Islet of Langerhans (tissue), 1 donor: ENCODE results near the gene ZFYVE16.
"Not testable (repeated sequence)": the region's sequence is repeated elsewhere in the genome, so short reads cannot be mapped to it uniquely, and the experiment has no call there.

Experiments used
- FAIRE-seq: peaks from one replicate; lab custom pipeline; 2011; peaks lifted over from hg19 to GRCh38; lab: Jason Lieb, UNC

The ZFYVE16 gene

DNA sequence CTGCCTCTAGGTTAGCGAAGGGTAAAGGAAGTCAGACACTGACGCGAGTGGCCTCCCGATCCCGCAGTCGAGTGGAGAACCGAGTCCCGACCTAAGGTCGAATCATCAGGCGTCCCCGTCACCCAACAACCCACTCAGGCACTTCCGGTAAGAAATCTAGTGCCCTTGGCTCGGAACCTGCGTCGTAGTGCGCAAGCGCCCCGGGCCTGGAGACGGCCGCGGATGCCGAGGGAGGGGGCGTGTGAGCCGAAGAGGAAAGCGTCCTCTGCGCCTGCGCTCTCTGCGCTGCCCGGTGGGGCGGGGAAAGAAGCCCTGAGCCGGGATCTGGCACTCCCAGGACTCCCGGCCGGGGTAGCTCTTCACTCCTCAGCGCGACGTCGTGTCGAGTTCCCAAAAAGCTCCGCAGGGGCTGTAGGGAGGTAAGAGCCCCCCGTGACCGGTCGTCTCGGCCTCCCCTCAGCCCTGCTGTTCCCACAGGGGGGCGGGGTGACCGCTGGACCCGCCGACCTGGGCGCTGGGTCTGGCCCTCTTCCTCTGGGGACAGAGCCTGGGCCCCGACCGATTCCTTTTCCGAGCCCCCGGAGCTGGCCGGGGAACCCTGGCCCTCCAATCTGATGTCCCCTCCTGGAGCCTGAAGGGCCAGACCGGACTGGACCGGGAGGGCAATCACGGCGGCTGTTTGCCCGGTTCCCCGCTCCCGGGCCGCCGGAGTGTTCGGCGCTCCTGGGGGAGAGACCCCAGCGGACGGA, at the start of gene ZFYVE16:
Gene ZFYVE16, plus strand, starts transcription at position 330 of the 749 bp plus-strand sequence. CDS start 26,084 bp downstream, outside the sequence.
- FAIRE-seq, result peak; percentile 81

DNA sequence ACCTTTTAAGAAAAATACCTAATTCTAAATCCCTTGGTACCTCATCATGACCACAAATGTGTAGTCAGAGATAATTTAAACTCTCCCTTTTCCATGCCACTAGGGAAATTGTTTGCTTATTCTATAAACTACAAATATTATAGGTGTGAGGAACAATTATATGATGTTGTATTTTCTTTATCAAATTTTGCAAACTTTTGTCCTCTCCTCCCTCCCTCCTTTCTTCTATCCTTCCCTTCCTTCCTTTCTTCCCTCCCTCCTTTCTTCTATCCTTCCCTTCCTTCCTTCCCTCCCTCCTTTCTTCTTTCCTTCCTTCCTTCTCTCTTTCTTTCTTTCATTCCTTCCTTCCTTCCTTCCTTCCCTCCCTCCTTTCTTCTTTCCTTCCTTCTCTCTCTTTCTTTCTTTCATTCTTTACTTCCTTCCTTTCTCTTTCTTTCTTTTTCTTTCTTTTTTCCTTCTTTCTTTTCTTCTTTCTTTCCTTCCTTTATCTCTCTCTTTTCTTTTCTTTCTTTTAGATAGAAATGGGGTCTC, 46.9 kb upstream of the ZFYVE16 start:
- FAIRE-seq, result no peak

GRCh38 chr5:80364892-80365291, 43.0 kb upstream of the ZFYVE16 start:
- FAIRE-seq, result no peak

DNA sequence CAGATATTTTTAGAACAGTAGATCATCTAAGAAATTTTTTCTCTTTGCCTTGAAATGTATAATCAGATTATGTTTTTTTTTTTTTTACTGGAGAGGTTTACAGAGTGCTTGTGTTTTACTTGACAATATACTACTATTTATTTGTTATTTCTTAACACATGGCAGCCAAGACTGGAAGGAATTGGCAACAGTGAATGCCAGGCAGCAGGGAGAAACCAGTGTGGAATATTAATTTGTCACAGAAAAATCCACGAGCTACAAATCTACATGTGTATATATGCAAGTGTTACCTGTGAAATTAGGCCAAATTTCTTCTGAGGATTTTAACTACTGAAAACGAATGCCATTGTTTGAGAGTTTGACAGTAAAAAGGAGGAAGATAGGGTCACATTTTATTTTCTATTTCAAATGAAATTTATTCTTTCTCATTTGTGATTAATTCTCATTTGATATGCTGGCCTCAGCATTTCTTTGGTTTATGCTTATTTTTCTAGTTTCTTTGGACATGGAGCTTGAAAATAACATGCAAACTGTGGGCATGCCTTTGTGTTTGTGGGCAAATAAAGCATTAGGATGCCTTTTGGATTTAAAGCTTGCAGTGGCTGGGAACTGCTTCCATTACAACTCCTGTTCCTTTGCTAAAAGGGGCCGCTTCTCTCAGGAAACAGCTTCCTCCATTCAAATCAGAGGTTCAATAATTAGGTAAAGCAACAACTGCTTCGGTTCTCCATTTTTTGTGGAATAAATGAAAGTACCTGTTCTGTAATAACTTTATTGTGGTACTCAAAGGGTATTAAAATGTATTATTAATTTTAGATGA, 39.0 kb upstream of the ZFYVE16 start:
- no peak for FAIRE-seq

GRCh38 chr5:80369521-80369920, 38.3 kb upstream of the ZFYVE16 start:
- FAIRE-seq, result no peak

DNA sequence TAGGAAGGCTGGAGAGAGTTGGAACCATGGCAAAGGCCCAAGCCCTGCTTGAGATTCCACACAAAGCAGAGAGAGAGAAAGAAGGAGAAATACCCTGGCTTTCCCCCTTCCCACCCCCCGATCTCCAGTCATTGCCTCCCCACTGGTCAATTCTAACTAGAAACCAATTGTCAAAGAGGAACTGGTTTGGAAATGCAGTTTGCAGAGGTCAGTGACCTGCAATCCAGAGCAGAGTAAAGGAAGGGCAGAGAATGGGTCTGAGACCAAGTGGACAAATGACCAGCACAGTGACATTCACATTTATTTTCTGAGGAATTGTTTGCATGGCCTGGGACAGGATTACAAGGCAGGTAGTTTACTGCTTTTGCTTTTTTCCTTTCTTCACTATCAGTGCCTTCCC, 37.5 kb upstream of the ZFYVE16 start:
- FAIRE-seq, result no peak

- FAIRE-seq, result no peak
Observed at GRCh38 chr5:80372780-80373179, 35.1 kb upstream of the ZFYVE16 start.

DNA sequence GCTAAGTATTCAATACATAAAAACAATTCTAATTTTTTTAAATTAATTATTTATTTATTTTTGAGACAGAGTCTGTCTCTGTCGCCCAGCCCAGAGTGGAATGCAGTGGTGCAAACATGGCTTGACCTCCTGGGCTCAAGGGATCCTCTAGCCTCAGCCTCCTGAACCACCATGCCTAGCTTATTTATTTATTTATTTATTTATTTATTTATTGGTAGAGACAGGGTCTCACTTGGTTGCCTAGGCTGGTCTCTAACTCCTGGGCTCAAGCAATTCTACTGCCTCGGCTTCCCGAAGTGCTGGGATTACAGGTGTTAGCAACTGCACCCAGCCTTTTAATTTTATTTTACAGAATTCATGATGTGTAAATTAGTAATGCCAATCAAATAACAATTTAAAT, 33.7 kb upstream of the ZFYVE16 start:
- FAIRE-seq, result no peak

DNA sequence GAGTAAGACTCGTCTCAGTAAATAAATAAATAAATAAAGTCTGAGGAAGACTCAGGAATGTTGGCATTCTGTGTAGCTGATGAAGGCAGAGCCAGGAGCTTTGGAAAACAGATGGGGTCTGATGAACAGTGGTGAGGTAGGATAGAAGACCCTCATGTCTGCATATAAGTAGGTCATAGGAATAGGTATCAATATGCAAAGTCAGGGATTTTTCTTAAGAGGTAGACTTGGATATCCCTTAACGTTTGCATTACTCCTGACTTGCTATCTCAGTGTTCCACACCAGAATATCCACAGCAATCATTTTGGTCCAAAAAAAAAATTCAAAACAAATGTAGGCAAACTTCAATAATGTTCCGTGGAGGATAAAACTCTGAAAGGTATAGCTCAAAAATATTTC, 31.3 kb upstream of the ZFYVE16 start:
- no peak for FAIRE-seq

GRCh38 chr5:80382488-80382887, 25.4 kb upstream of the ZFYVE16 start:
- FAIRE-seq, result no peak

DNA sequence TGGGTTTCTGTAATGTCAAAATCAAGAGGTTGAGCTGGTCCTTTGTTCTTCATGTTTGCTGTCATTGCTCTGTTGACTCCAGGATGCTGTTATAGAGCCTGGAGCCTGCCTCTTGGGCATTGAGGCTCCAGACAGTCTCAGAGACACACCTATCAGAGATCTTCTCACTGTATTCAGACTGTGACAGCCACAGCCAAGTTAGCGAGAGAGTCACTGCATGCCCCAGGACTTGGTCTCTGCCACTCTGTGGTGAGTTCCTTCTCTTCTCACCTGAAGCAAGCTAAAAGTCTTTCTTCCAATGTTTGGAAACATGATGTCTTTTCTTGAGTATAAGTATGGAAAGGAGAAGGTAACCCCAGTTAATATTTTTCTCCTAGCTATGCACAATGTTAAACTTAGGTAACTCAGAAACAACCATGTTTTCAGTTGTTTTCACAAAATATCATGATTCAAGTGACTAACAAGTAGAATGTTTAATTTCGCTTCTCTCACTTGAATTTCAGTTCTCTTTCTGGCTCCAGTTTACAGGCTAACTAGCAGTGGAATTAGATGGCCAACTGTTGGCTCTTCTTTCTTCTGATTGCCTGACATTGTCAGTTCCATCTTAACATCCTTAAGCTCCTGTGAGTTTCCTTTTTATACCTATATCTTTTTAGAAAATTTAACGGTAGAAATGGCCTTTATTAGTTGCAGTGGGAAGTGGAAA, 20.6 kb upstream of the ZFYVE16 start:
- no peak for FAIRE-seq

GRCh38 chr5:80389580-80389979, 18.3 kb upstream of the ZFYVE16 start:
- no peak for FAIRE-seq

GRCh38 chr5:80390413-80390812, 17.5 kb upstream of the ZFYVE16 start:
- FAIRE-seq, result not testable (repeated sequence)

GRCh38 chr5:80391267-80391666, 16.6 kb upstream of the ZFYVE16 start:
- FAIRE-seq, result not testable (repeated sequence)

- FAIRE-seq, result no peak
Observed at GRCh38 chr5:80399526-80400239, 8.2 kb upstream of the ZFYVE16 start.

GRCh38 chr5:80400368-80400767, 7.5 kb upstream of the ZFYVE16 start:
- FAIRE-seq, result not testable (repeated sequence)

GRCh38 chr5:80403782-80404181, 4.1 kb upstream of the ZFYVE16 start:
- no peak for FAIRE-seq

GRCh38 chr5:80406980-80407734, 707 bp upstream of the ZFYVE16 start:
- no peak for FAIRE-seq

- peak; percentile 74 for FAIRE-seq
Observed at GRCh38 chr5:80408484-80409366, 861 bp downstream of the ZFYVE16 start.

DNA sequence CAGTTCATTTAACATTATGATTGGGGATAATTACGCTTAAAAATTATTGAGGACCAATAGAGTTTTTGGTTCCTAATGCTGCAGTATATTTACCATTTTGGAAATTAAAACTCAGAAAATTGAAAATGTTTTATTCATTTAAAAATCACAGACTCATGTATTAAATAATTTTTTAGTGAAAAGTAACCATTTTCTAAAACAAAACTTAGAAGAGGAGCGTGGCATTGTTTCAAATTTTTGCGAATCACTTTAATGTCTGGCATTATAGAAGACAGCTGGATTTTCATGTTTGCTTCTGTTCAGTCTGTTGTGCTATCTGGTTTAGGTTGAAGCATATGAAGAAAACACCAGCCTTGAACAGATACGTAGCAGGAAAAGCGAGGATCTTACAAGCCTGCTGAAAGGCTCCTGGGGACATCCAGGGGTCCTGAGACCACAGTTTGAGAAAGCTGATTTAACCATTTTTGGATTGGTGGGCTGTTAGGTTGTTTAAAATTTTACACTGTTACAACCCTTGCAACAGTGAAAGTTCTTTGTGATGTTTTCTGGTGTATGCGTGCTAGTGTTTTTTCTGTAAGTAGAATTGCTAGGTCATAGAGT, 1.6 kb downstream of the ZFYVE16 start:
- peak; percentile 56 for FAIRE-seq
